H1 (cell line): ENCODE data around the gene MADD. TPM values are rescaled to one million over a fixed set of nuclear protein-coding genes. Genes with fewer than 3 reads are reported as not detected.

ENCODE experiments used
- CTCF ChIA-PET: fragments of 300-600 bp; sonication (Branson Sonifier 250); formaldehyde crosslinking; loops from one replicate; lab custom pipeline; 2021; ENCODE audit not compliant: partially characterized antibody; lab: Charles Lee
- POLR2A ChIA-PET: fragments of 300-600 bp; sonication (Branson Sonifier 250); formaldehyde crosslinking; loops from one replicate; lab custom pipeline; 2021; ENCODE audit warnings: inconsistent platforms; ENCODE audit not compliant: partially characterized antibody; lab: Charles Lee
- DNase-seq, 2 experiments: peaks; one replicate each; pipeline versions ENCODE4 v3.0.0 to v3.0.0-alpha.2; 2010 to 2022; ENCODE audit warnings: low spot score in 2 of 2, low read depth in 1 of 2, mixed read lengths in 1 of 2
- FAIRE-seq: peaks from 2 replicates; lab custom pipeline; 2011; peaks lifted over from hg19 to GRCh38; lab: Jason Lieb, UNC
- H2AFZ ChIP-seq: 2 replicates; pipeline ENCODE4 v1.8.1; 2012; ENCODE audit warnings: low read length, inconsistent platforms
- H2AK5ac ChIP-seq: 2 replicates; pipeline ENCODE4 v1.6.1; 2013; ENCODE audit warnings: low read depth, low read length
- H2BK120ac ChIP-seq: replicated peaks from 2 replicates; pipeline ENCODE3; 2013; ENCODE audit warnings: low read depth, low read length, inconsistent platforms
- H2BK12ac ChIP-seq: 2 replicates; pipeline ENCODE4 v1.6.1; 2013; ENCODE audit warnings: low read depth, low read length
- H2BK15ac ChIP-seq: 2 replicates; pipeline ENCODE4 v1.6.1; 2013; ENCODE audit warnings: low read length
- H2BK20ac ChIP-seq: 2 replicates; pipeline ENCODE4 v1.6.1; 2013; ENCODE audit warnings: low read length
- H2BK5ac ChIP-seq: 2 replicates; pipeline ENCODE4 v1.6.1; 2013; ENCODE audit warnings: low read depth, low read length
- H3K14ac ChIP-seq: 2 replicates; pipeline ENCODE4 v1.6.1; 2013; ENCODE audit warnings: inconsistent platforms; ENCODE audit not compliant: insufficient read length
- H3K18ac ChIP-seq: 2 replicates; pipeline ENCODE4 v1.6.1; 2013; ENCODE audit warnings: low read length; ENCODE audit errors: extremely low read depth
- H3K23ac ChIP-seq: 2 replicates; pipeline ENCODE4 v1.6.1; 2013; ENCODE audit warnings: inconsistent platforms; ENCODE audit not compliant: insufficient read length
- H3K23me2 ChIP-seq: 2 replicates; pipeline ENCODE4 v1.6.1; 2013; ENCODE audit warnings: low read depth, low read length
- H3K27ac ChIP-seq: 2 replicates; pipeline ENCODE4 v1.6.1; 2011; ENCODE audit warnings: low read depth, low read length, inconsistent platforms
- H3K27me3 ChIP-seq, 4 experiments: replicated peaks in 1 of 4; 1 replicate in 1 of 4; 2 replicates in 3 of 4; pipeline versions ENCODE4 v1.6.1 to v1.8.1; 2011 to 2013; ENCODE audit warnings: low read length in 3 of 4, mild to moderate bottlenecking in 3 of 4, inconsistent platforms in 2 of 4, mixed read lengths in 2 of 4, moderate library complexity in 1 of 4; ENCODE audit not compliant: control insufficient read depth in 3 of 4, insufficient read depth in 3 of 4; ENCODE audit errors: extremely low read depth in 1 of 4
- H3K36me3 ChIP-seq, 4 experiments: 2 replicates each; pipeline versions ENCODE4 v1.6.1 to v1.8.1; 2011 to 2013; ENCODE audit warnings: mild to moderate bottlenecking in 4 of 4, low read length in 3 of 4, moderate library complexity in 2 of 4, control low read depth in 1 of 4, inconsistent platforms in 1 of 4; ENCODE audit not compliant: insufficient read depth in 4 of 4, control insufficient read depth in 2 of 4
- H3K4ac ChIP-seq: replicated peaks from 2 replicates; pipeline ENCODE3; 2013; ENCODE audit warnings: low read length, low read depth, mixed read lengths, inconsistent platforms; ENCODE audit not compliant: insufficient read length
- H3K4me1 ChIP-seq, 4 experiments: replicated peaks in 1 of 4; 1 replicate in 1 of 4; 2 replicates in 3 of 4; pipeline versions ENCODE4 v1.6.1 to v1.8.1; 2011 to 2013; ENCODE audit warnings: low read length in 3 of 4, inconsistent platforms in 2 of 4, mixed read lengths in 1 of 4; ENCODE audit not compliant: insufficient read depth in 4 of 4, control insufficient read depth in 3 of 4
- H3K4me2 ChIP-seq, 2 experiments: 2 replicates each; pipeline versions ENCODE4 v1.6.1 to v1.8.1; 2011 to 2013; ENCODE audit warnings: low read depth in 2 of 2, low read length in 2 of 2, control low read depth in 1 of 2, inconsistent platforms in 1 of 2, mild to moderate bottlenecking in 1 of 2; ENCODE audit not compliant: insufficient read depth in 1 of 2
- H3K4me3 ChIP-seq, 4 experiments: fragments of 200-600, 300-600 bp in 1 of 4; sonication (generic), shearing (Covaris generic), sonication (Bioruptor Twin) in 1 of 4; 2 replicates each; pipeline versions ENCODE4 v1.5.1 to v1.8.1; 2011 to 2016; ENCODE audit warnings: low read length in 4 of 4, low read depth in 3 of 4, control low read depth in 2 of 4, inconsistent platforms in 2 of 4, mild to moderate bottlenecking in 2 of 4, mixed read lengths in 1 of 4, moderate library complexity in 1 of 4; ENCODE audit not compliant: insufficient read depth in 2 of 4; ENCODE audit errors: extremely low read depth in 1 of 4
- H3K56ac ChIP-seq: replicated peaks from 2 replicates; pipeline ENCODE3; 2013; ENCODE audit warnings: low read depth, mild to moderate bottlenecking, mixed read lengths, low read length, inconsistent platforms; ENCODE audit not compliant: insufficient read length
- H3K79me1 ChIP-seq: 2 replicates; pipeline ENCODE4 v1.6.1; 2013; ENCODE audit warnings: low read depth, low read length, control low read depth
- H3K79me2 ChIP-seq, 2 experiments: 2 replicates each; pipeline versions ENCODE4 v1.6.1 to v1.8.1; 2012 to 2013; ENCODE audit warnings: low read length in 2 of 2, mild to moderate bottlenecking in 2 of 2, inconsistent platforms in 1 of 2; ENCODE audit not compliant: insufficient read depth in 2 of 2, control insufficient read depth in 1 of 2
- H3K9ac ChIP-seq, 4 experiments: replicated peaks in 1 of 4; 1 replicate in 1 of 4; 2 replicates in 3 of 4; pipeline versions ENCODE4 v1.6.1 to v1.8.1; 2011 to 2013; ENCODE audit warnings: low read depth in 3 of 4, low read length in 3 of 4, control low read depth in 2 of 4, mild to moderate bottlenecking in 2 of 4, moderate library complexity in 2 of 4, inconsistent platforms in 1 of 4; ENCODE audit errors: extremely low read depth in 1 of 4
- H3K9me3 ChIP-seq, 2 experiments: 2 replicates each; pipeline versions ENCODE4 v1.6.1 to v1.8.1; 2012 to 2013; ENCODE audit warnings: mild to moderate bottlenecking in 2 of 2, moderate library complexity in 2 of 2, control low read depth in 1 of 2, inconsistent platforms in 1 of 2, low read depth in 1 of 2, low read length in 1 of 2, mixed read lengths in 1 of 2; ENCODE audit not compliant: insufficient read depth in 2 of 2
- H4K20me1 ChIP-seq, 2 experiments: replicated peaks in 1 of 2; 2 replicates each; pipeline versions ENCODE3 to v1.8.1; 2011 to 2013; ENCODE audit warnings: inconsistent platforms in 2 of 2, low read length in 2 of 2, mild to moderate bottlenecking in 1 of 2; ENCODE audit not compliant: insufficient read depth in 2 of 2, control insufficient read depth in 1 of 2
- H4K5ac ChIP-seq: 2 replicates; pipeline ENCODE4 v1.6.1; 2013; ENCODE audit warnings: low read length, low read depth, mixed read lengths, inconsistent platforms; ENCODE audit not compliant: insufficient read length
- H4K8ac ChIP-seq: 2 replicates; pipeline ENCODE4 v1.8.0; 2013; ENCODE audit warnings: mild to moderate bottlenecking, moderate library complexity, low read length, inconsistent platforms; ENCODE audit not compliant: insufficient read depth; ENCODE audit errors: extremely low read depth
- H4K91ac ChIP-seq: replicated peaks from 2 replicates; pipeline ENCODE3; 2013; ENCODE audit warnings: low read length, mixed read lengths, inconsistent platforms; ENCODE audit not compliant: insufficient read length
- CHD2 ChIP-seq: IDR thresholded peaks from 2 replicates; pipeline ENCODE4 v1.6.1; 2012; ENCODE audit warnings: low read length, improper control_type of control experiment
- CTCF ChIP-seq, 3 experiments: IDR thresholded peaks; 1 replicate in 2 of 3; 2 replicates in 1 of 3; pipeline versions ENCODE4 v1.5.1 to v1.6.1; 2011; ENCODE audit warnings: low read length in 3 of 3, mild to moderate bottlenecking in 3 of 3, inconsistent platforms in 2 of 3, low read depth in 1 of 3, moderate library complexity in 1 of 3; ENCODE audit not compliant: insufficient read depth in 1 of 3; ENCODE audit errors: control extremely low read depth in 1 of 3
- FOSL1 ChIP-seq: IDR thresholded peaks from 2 replicates; pipeline ENCODE4 v1.6.1; 2011; ENCODE audit warnings: mild to moderate bottlenecking, low read depth, low read length, moderate library complexity; ENCODE audit not compliant: insufficient read depth
- MAFK ChIP-seq: IDR thresholded peaks from 2 replicates; pipeline ENCODE4 v1.6.1; 2012; ENCODE audit warnings: low read depth, mild to moderate bottlenecking, improper control_type of control experiment, low read length
- POLR2AphosphoS5 ChIP-seq: IDR thresholded peaks from 2 replicates; pipeline ENCODE4 v1.6.1; 2011; ENCODE audit warnings: low read depth, low read length
- SP1 ChIP-seq: IDR thresholded peaks from 2 replicates; pipeline ENCODE4 v1.6.1; 2011; ENCODE audit warnings: low read depth, low read length
- SUZ12 ChIP-seq: fragments of 200-600 bp; sonication (generic); IDR thresholded peaks from 2 replicates; pipeline ENCODE4 v1.6.1; 2012; ENCODE audit warnings: mild to moderate bottlenecking, inconsistent platforms, low read length, moderate library complexity, mixed read lengths
- TCF12 ChIP-seq: IDR thresholded peaks from 2 replicates; pipeline ENCODE4 v1.6.1; 2011; ENCODE audit warnings: low read depth, mild to moderate bottlenecking, low read length
- WGBS, 2 experiments: shearing (Covaris generic) in 1 of 2; methylation state at CpG; one replicate each; pipeline versions ENCODE4 v1.1.6 to v1.1.7; 2013 to 2015; ENCODE audit warnings: low lambda C conversion rate in 2 of 2, mixed read lengths in 2 of 2, inconsistent platforms in 1 of 2, low coverage in 1 of 2, missing lambda C conversion rate in 1 of 2; ENCODE audit not compliant: insufficient replicate concordance in 2 of 2, insufficient coverage in 1 of 2, insufficient read length in 1 of 2; ENCODE audit errors: extremely low coverage in 1 of 2, missing lambda C conversion rate in 1 of 2; 5-methylcytosine and 5-hydroxymethylcytosine counted together
- polyA plus RNA-seq, 7 experiments: library from polyadenylated mRNA; depleted of rRNA in 3 of 7; stranded (reverse) in 5 of 7; unstranded in 2 of 7; fragments of >200 nt in 5 of 7; fragments of 200-250 nt in 2 of 7; gene quantifications; 1 replicate in 5 of 7; 2 replicates in 1 of 7; 4 replicates in 1 of 7; pipeline versions ENCODE4 v1.2.1 to v1.2.3, GENCODE V29; 2011 to 2013; ENCODE audit warnings: missing spikeins in 2 of 7, mixed read lengths in 2 of 7
- total RNA-seq: library from RNA; stranded (reverse); fragmentation: NEBNext Ultra II Directional; extraction: Animal tissue kit (Norgen Biotek cat#: 25700); gene quantifications from 2 replicates; pipeline ENCODE4 v1.2.1, GENCODE V29; 2021

Gene MADD
- total and polyA plus RNA-seq, 2 of the 8 experiments (the other 6 are each of a cell fraction or from before 2014, with no cell fraction given) = 32.5 to 45.4 TPM

- CTCF ChIA-PET = interaction anchor here (0.5 to 11.4 kb wide), 16 partner anchors 11 to 678 kb away, joined by 3 to 107 read pairs (median 5); partner anchors contain the start of genes ACP2, ARFGAP2, DDB2 and MYBPC3
- Histone ChIP-seq H4K91ac (no peak overlapping the region), H2BK120ac (no peak overlapping the region), H3K23ac (no peak overlapping the region), H4K20me1 (peaks cover 0 to 7% of the 10 kb centered on the region in 2 experiments), H3K4ac (no peak overlapping the region), H3K56ac (no peak overlapping the region), H2BK5ac (no peak overlapping the region), H3K18ac (no peak overlapping the region), H2BK20ac (no peak overlapping the region), H2AK5ac (no peak overlapping the region), H3K14ac (no peak overlapping the region), H3K9ac (no peak overlapping the region), H3K4me2 (no peak overlapping the region), H3K79me1 (no peaks in the 10 kb centered on the region; the same call in 1 of the 2 replicates), H4K5ac (no peak overlapping the region), H2BK15ac (no peak overlapping the region), H4K8ac (no peak overlapping the region)
- POLR2A ChIA-PET = interaction anchor here (0.7 to 11.9 kb wide), 13 partner anchors 11 to 87 kb away, joined by 3 to 138 read pairs (median 5); partner anchors contain the start of genes ACP2, DDB2 and NR1H3
- WGBS, 2 experiments = 94% methylated on average over 11 of the region's 12 CpGs; no CpG with 5 or more reads in 1 of the 2 experiments
- no peak for FAIRE-seq
- DNase-seq = no peak
- TF ChIP-seq SUZ12 (no peak), SP1 (no peak), FOSL1 (no peak), MAFK (no peak), TCF12 (no peak), CHD2 (no peak), POLR2AphosphoS5 (peak; percentile 29; the same call in 1 of the 2 replicates), CTCF (IDR thresholded peaks at IDR 0.05; ENCODE audit: control extremely low read depth in 1 of 3, insufficient read depth in 1 of 3, low read depth in 1 of 3, low read length in 3 of 3) (no peak)
- TF ChIP-seq, all 59 proteins: peak for 1
- Histone ChIP-seq H2BK12ac (no peak overlapping the region), H3K23me2 (no peaks in the 10 kb centered on the region), H3K79me2 (no peaks in the 10 kb centered on the region), H2AFZ (no peak overlapping the region), H3K4me1 (0 out of 7 replicates have a peak, but pooled peaks cover 0 to 2% (median 0%) of the 10 kb centered on the region in 4 experiments), H3K4me3 (no peak overlapping the region), H3K9me3 (no peaks in the 10 kb centered on the region), H3K27ac (no peak overlapping the region), H3K36me3 (peaks cover 20 to 46% (median 38%) of the 10 kb centered on the region in 4 experiments), H3K27me3 (no peaks in the 10 kb centered on the region)
Measured at GRCh38 chr11:47235163-47235562, 34.8 kb upstream of the MADD start.
